H1 (cell line): Measurements from ENCODE around the gene TBC1D20. TPM values are rescaled to one million over a fixed set of nuclear protein-coding genes. Genes with fewer than 3 reads are reported as not detected.

Experiments used
- CBX8 ChIP-seq: fragments of 300-800, 300-1000 bp; sonication (generic); IDR thresholded peaks from 2 replicates; pipeline ENCODE4 v1.7.1; 2016; ENCODE audit warnings: low read depth, low read length, borderline replicate concordance
- SUZ12 ChIP-seq: fragments of 200-600 bp; sonication (generic); IDR thresholded peaks from 2 replicates; pipeline ENCODE4 v1.6.1; 2012; ENCODE audit warnings: mild to moderate bottlenecking, inconsistent platforms, low read length, moderate library complexity, mixed read lengths
- polyA plus RNA-seq, 7 experiments: library from polyadenylated mRNA; depleted of rRNA in 3 of 7; stranded (reverse) in 5 of 7; unstranded in 2 of 7; fragments of >200 nt in 5 of 7; fragments of 200-250 nt in 2 of 7; gene quantifications; 1 replicate in 5 of 7; 2 replicates in 1 of 7; 4 replicates in 1 of 7; pipeline versions ENCODE4 v1.2.1 to v1.2.3, GENCODE V29; 2011 to 2013; ENCODE audit warnings: missing spikeins in 2 of 7, mixed read lengths in 2 of 7
- total RNA-seq: library from RNA; stranded (reverse); fragmentation: NEBNext Ultra II Directional; extraction: Animal tissue kit (Norgen Biotek cat#: 25700); gene quantifications from 2 replicates; pipeline ENCODE4 v1.2.1, GENCODE V29; 2021

Gene TBC1D20
- total and polyA plus RNA-seq, 2 of the 8 experiments (the other 6 are each of a cell fraction or from before 2014, with no cell fraction given) = 14.5 to 17.1 TPM

DNA sequence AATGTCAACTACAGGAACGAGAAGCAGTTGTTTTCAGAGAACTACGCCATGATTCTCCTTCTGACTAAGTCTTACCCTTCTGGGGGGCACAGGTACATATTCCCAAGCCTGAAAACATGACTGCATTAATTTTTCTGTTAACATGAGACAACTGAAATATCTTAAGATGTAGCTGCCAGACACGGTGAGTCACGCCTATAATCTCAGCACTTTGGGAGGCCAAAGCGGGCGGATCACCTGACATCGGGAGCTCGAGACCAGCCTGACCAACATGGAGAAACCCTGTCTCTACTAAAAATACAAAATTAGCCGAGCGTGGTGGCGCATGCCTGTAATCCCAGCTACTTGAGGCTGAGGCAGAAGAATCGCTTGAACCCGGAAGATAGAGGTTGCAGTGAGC is 21.7 kb downstream of the TBC1D20 start (continued):
- no peak for TF ChIP-seq SUZ12
- no peak for TF ChIP-seq CBX8
